WTC11 (cell line): Measurements from ENCODE around the gene SLC35E3. TPM values are rescaled to one million over a fixed set of nuclear protein-coding genes. Genes with fewer than 3 reads are reported as not detected.

ENCODE experiments used
- CREM ChIP-seq: sonication (generic); formaldehyde crosslinking; IDR thresholded peaks from 2 replicates; pipeline ENCODE4 v1.8.1; 2022; ENCODE audit warnings: mild to moderate bottlenecking, missing genetic modification reagents, moderate library complexity
- E2F5 ChIP-seq: sonication (generic); formaldehyde crosslinking; IDR thresholded peaks from 2 replicates; pipeline ENCODE4 v1.8.1; 2022; ENCODE audit warnings: mild to moderate bottlenecking, moderate library complexity, missing genetic modification reagents
- FOXK1 ChIP-seq: sonication (generic); formaldehyde crosslinking; IDR thresholded peaks from 2 replicates; pipeline ENCODE4 v1.8.0; 2022; ENCODE audit warnings: mild to moderate bottlenecking, moderate library complexity, missing genetic modification reagents
- FOXP4 ChIP-seq: sonication (generic); formaldehyde crosslinking; IDR thresholded peaks from 2 replicates; pipeline ENCODE4 v1.8.0; 2022; ENCODE audit warnings: mild to moderate bottlenecking, missing genetic modification reagents
- HMGA2 ChIP-seq: fragments of 250-450 bp; sonication (Bioruptor Pico); IDR thresholded peaks from 2 replicates; pipeline ENCODE4 v1.4.0; 2021; ENCODE audit warnings: mild to moderate bottlenecking, moderate library complexity
- SP1 ChIP-seq: sonication (generic); formaldehyde crosslinking; conservative IDR thresholded peaks from 2 replicates; pipeline ENCODE4 v1.8.1; 2022; ENCODE audit warnings: missing genetic modification reagents
- ZBTB21 ChIP-seq: sonication (generic); formaldehyde crosslinking; IDR thresholded peaks from 2 replicates; pipeline ENCODE4 v1.8.1; 2023; ENCODE audit warnings: mild to moderate bottlenecking, missing genetic modification reagents, borderline replicate concordance
- ZNF121 ChIP-seq: sonication (generic); formaldehyde crosslinking; IDR thresholded peaks from 2 replicates; pipeline ENCODE4 v1.8.0; 2023; ENCODE audit warnings: missing genetic modification reagents
- ZNF281 ChIP-seq: sonication (generic); formaldehyde crosslinking; IDR thresholded peaks from 2 replicates; pipeline ENCODE4 v1.8.0; 2023; ENCODE audit warnings: mild to moderate bottlenecking, missing genetic modification reagents
- ZNF396 ChIP-seq: fragments of 250-450 bp; sonication (Bioruptor Pico); IDR thresholded peaks from 2 replicates; pipeline ENCODE4 v1.8.0; 2021; ENCODE audit warnings: mild to moderate bottlenecking, moderate library complexity, borderline replicate concordance
- total RNA-seq: library from RNA; stranded (reverse); gene quantifications from 3 replicates; pipeline ENCODE4 v1.2.3, GENCODE V29; 2021
- TF ChIP-seq, protein P1 (sequence below): sonication (generic); formaldehyde crosslinking; IDR thresholded peaks from 2 replicates; pipeline ENCODE4 v1.8.1; 2022; ENCODE audit warnings: low read depth, mild to moderate bottlenecking, moderate library complexity, missing genetic modification reagents, borderline replicate concordance
- TF ChIP-seq, protein P2 (sequence below): fragments of 200-600 bp; IDR thresholded peaks from 2 replicates; pipeline ENCODE4 v1.8.0; 2022; ENCODE audit warnings: antibody characterized with exemption
- TF ChIP-seq, protein P3 (sequence below): sonication (generic); formaldehyde crosslinking; IDR thresholded peaks from 2 replicates; pipeline ENCODE4 v1.8.0; 2022; ENCODE audit warnings: missing genetic modification reagents
- TF ChIP-seq, protein P4 (sequence below): fragments of 250-450 bp; sonication (Bioruptor Pico); IDR thresholded peaks from 2 replicates; pipeline ENCODE4 v1.9.0; 2021; ENCODE audit warnings: mild to moderate bottlenecking, borderline replicate concordance
- TF ChIP-seq, protein P5 (sequence below): sonication (generic); formaldehyde crosslinking; IDR thresholded peaks from 2 replicates; pipeline ENCODE4 v1.8.1; 2022; ENCODE audit warnings: mild to moderate bottlenecking, missing genetic modification reagents, moderate library complexity, borderline replicate concordance

The SLC35E3 gene
- total RNA-seq, 1 experiment from 2014 or later: 11.3 TPM

- TF ChIP-seq E2F5 (CRISPR knock-in tag) (peak; percentile 75; the same call in 1 of the 2 replicates), ZNF396 (CRISPR knock-in tag) (no peak), FOXP4 (CRISPR knock-in tag) (peak; percentile 80), FOXK1 (CRISPR knock-in tag) (peak; percentile 93), ZNF281 (CRISPR knock-in tag) (0 out of 2 replicates have a peak, but pooled peaks have one; percentile 21), SP1 (peak; percentile 80), CREM (CRISPR knock-in tag) (peak; percentile 42; the same call in 1 of the 2 replicates), HMGA2 (no peak), ZBTB21 (peak; percentile 76; the same call in 1 of the 2 replicates), ZNF121 (CRISPR knock-in tag) (no peak)
- TF ChIP-seq, protein P1, sequence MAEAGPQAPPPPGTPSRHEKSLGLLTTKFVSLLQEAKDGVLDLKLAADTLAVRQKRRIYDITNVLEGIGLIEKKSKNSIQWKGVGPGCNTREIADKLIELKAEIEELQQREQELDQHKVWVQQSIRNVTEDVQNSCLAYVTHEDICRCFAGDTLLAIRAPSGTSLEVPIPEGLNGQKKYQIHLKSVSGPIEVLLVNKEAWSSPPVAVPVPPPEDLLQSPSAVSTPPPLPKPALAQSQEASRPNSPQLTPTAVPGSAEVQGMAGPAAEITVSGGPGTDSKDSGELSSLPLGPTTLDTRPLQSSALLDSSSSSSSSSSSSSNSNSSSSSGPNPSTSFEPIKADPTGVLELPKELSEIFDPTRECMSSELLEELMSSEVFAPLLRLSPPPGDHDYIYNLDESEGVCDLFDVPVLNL (CRISPR knock-in tag): peak; percentile 73; the same call in 1 of the 2 replicates
- TF ChIP-seq, protein P2, sequence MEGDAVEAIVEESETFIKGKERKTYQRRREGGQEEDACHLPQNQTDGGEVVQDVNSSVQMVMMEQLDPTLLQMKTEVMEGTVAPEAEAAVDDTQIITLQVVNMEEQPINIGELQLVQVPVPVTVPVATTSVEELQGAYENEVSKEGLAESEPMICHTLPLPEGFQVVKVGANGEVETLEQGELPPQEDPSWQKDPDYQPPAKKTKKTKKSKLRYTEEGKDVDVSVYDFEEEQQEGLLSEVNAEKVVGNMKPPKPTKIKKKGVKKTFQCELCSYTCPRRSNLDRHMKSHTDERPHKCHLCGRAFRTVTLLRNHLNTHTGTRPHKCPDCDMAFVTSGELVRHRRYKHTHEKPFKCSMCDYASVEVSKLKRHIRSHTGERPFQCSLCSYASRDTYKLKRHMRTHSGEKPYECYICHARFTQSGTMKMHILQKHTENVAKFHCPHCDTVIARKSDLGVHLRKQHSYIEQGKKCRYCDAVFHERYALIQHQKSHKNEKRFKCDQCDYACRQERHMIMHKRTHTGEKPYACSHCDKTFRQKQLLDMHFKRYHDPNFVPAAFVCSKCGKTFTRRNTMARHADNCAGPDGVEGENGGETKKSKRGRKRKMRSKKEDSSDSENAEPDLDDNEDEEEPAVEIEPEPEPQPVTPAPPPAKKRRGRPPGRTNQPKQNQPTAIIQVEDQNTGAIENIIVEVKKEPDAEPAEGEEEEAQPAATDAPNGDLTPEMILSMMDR: peak; percentile 59
- TF ChIP-seq, protein P3, sequence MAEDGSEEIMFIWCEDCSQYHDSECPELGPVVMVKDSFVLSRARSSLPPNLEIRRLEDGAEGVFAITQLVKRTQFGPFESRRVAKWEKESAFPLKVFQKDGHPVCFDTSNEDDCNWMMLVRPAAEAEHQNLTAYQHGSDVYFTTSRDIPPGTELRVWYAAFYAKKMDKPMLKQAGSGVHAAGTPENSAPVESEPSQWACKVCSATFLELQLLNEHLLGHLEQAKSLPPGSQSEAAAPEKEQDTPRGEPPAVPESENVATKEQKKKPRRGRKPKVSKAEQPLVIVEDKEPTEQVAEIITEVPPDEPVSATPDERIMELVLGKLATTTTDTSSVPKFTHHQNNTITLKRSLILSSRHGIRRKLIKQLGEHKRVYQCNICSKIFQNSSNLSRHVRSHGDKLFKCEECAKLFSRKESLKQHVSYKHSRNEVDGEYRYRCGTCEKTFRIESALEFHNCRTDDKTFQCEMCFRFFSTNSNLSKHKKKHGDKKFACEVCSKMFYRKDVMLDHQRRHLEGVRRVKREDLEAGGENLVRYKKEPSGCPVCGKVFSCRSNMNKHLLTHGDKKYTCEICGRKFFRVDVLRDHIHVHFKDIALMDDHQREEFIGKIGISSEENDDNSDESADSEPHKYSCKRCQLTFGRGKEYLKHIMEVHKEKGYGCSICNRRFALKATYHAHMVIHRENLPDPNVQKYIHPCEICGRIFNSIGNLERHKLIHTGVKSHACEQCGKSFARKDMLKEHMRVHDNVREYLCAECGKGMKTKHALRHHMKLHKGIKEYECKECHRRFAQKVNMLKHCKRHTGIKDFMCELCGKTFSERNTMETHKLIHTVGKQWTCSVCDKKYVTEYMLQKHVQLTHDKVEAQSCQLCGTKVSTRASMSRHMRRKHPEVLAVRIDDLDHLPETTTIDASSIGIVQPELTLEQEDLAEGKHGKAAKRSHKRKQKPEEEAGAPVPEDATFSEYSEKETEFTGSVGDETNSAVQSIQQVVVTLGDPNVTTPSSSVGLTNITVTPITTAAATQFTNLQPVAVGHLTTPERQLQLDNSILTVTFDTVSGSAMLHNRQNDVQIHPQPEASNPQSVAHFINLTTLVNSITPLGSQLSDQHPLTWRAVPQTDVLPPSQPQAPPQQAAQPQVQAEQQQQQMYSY (CRISPR knock-in tag): 0 out of 2 replicates have a peak, but pooled peaks have one; percentile 8
- TF ChIP-seq, protein P4, sequence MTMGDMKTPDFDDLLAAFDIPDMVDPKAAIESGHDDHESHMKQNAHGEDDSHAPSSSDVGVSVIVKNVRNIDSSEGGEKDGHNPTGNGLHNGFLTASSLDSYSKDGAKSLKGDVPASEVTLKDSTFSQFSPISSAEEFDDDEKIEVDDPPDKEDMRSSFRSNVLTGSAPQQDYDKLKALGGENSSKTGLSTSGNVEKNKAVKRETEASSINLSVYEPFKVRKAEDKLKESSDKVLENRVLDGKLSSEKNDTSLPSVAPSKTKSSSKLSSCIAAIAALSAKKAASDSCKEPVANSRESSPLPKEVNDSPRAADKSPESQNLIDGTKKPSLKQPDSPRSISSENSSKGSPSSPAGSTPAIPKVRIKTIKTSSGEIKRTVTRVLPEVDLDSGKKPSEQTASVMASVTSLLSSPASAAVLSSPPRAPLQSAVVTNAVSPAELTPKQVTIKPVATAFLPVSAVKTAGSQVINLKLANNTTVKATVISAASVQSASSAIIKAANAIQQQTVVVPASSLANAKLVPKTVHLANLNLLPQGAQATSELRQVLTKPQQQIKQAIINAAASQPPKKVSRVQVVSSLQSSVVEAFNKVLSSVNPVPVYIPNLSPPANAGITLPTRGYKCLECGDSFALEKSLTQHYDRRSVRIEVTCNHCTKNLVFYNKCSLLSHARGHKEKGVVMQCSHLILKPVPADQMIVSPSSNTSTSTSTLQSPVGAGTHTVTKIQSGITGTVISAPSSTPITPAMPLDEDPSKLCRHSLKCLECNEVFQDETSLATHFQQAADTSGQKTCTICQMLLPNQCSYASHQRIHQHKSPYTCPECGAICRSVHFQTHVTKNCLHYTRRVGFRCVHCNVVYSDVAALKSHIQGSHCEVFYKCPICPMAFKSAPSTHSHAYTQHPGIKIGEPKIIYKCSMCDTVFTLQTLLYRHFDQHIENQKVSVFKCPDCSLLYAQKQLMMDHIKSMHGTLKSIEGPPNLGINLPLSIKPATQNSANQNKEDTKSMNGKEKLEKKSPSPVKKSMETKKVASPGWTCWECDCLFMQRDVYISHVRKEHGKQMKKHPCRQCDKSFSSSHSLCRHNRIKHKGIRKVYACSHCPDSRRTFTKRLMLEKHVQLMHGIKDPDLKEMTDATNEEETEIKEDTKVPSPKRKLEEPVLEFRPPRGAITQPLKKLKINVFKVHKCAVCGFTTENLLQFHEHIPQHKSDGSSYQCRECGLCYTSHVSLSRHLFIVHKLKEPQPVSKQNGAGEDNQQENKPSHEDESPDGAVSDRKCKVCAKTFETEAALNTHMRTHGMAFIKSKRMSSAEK (CRISPR knock-in tag): no peak
- TF ChIP-seq, protein P5, sequence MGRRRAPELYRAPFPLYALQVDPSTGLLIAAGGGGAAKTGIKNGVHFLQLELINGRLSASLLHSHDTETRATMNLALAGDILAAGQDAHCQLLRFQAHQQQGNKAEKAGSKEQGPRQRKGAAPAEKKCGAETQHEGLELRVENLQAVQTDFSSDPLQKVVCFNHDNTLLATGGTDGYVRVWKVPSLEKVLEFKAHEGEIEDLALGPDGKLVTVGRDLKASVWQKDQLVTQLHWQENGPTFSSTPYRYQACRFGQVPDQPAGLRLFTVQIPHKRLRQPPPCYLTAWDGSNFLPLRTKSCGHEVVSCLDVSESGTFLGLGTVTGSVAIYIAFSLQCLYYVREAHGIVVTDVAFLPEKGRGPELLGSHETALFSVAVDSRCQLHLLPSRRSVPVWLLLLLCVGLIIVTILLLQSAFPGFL (CRISPR knock-in tag): 0 out of 2 replicates have a peak, but pooled peaks have one; percentile 44
Observed at GRCh38 chr12:68807576-68808387, 61.8 kb downstream of the SLC35E3 start, which contains the start of gene MDM2 (continued).
